ENCODE results near the gene LRP1.

LRP1 gene

DNA sequence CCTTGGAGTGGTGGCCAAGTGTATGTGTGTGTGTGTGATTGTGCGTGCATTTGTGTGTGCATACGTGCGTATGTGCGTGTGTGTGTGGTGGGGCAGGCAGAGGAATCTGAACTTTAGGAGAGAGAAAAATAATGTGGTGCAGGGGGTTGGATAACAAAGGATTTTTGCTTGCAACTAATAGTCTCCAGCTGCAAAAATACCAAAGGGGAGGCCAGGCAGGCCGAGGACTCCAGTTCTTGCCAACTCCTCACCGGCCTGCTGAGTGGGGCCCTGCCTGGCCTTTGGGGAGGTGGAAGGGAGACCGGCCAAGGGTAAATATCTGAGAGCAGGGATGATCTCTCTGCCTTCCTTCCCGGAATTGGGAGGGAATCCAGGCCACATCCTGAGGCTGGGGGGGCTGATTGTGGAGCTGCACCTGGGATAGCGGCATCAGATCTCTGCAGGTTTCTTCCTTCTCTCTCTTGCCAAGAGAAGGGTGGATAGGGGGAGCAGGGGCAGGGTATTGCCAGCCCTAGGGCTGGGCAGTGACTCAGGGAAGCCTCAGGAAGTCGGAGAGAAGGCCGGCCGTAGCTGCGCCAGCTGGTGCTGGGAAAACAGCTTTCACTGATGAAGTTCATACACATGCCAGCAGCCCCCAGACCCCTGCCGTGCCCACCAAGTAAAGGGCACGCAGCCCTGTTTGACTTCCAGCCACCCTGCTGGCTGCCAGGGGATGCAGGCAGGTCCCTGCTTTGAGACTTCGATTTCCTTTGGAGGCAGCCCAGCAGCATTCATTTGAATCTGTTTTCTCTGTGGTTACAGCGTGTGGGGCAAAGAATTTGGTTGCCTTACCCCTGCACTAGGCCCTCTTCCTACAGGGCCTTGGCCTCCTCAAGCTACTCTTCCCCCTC lies 23.7 kb downstream of the LRP1 start:
- Histone ChIP-seq H3K9me3 (ENCODE audit: control insufficient read depth, low read length) (no peaks in the 10 kb centered on the region), H3K36me3 (ENCODE audit: control insufficient read depth, insufficient read depth, low read length) (peaks cover 89% of the 10 kb centered on the region), H3K4me1 (ENCODE audit: control insufficient read depth, insufficient read depth, low read length, poor library complexity, severe bottlenecking) (peaks cover 23% of the 10 kb centered on the region), H3K27ac (ENCODE audit: low read depth, low read length, severe bottlenecking) (no peak overlapping the region), H3K4me3 (ENCODE audit: extremely low read depth, insufficient read depth, low read length, poor library complexity, severe bottlenecking) (no peak overlapping the region)
- 89 to 96% methylated on average over 14 to 16 of the region's 17 CpGs for WGBS, 2 experiments (ENCODE audit: insufficient coverage in 2 of 2)

DNA sequence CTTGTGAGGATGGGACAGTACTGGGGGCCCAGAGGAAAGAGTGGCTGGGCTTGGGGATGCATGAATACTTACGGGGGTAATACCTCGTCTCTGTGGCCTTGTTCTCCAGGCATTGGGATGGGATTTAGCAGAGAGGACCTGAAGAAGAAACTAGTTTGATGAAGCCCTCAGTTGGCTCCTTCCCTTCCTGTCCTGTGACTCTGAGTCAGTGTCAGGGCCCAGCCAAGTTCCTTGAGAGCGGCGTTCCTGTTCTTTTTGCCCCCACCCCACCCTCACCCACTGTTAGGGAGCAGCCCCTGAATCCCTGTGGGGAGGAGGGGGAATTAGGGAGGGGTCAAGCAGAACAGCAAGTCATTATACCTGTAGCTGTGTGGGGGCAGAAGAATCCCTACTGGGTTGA lies 24.4 kb downstream of the LRP1 start:
- 89 to 96% methylated on average over 2 of the region's 4 CpGs for WGBS, 2 experiments (ENCODE audit: insufficient coverage in 2 of 2)
- H3K9me3 ChIP-seq (ENCODE audit: control insufficient read depth, low read length) = no peaks in the 10 kb centered on the region
- no peak overlapping the region for H3K4me3 ChIP-seq (ENCODE audit: extremely low read depth, insufficient read depth, low read length, poor library complexity, severe bottlenecking)
- peaks cover 94% of the 10 kb centered on the region for H3K36me3 ChIP-seq (ENCODE audit: control insufficient read depth, insufficient read depth, low read length)
- H3K4me1 ChIP-seq (ENCODE audit: control insufficient read depth, insufficient read depth, low read length, poor library complexity, severe bottlenecking) = peaks cover 16% of the 10 kb centered on the region
- H3K27ac ChIP-seq (ENCODE audit: low read depth, low read length, severe bottlenecking) = no peak overlapping the region

DNA sequence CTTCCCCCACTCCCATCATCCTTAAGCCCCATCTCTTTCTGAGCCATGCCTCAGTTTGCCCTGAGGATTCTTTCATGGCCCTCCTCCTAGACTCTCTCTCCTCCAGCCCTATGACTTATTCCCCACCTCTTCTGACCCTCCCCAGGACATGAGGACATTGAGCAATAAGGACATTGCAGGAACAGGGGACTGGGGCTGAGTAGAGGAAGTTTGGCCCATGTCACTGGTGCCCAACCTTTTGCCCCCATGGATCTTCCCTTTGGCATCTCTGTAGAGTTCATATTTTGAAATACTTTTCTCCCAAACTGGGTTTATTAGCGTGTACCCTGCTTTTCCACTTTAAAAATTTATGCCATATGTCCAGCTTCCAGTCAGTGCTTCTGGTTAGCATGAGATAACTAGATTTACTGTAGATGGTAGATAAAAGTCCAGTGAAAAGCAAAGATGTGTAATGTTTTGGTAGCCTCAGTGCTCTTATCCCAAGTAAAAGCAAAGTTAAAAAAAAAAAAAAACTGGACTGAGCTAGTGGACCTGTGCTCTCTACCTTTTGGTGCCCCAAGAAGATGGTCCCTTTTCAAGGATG lies 25.2 kb downstream of the LRP1 start:
- Histone ChIP-seq H3K36me3 (ENCODE audit: control insufficient read depth, insufficient read depth, low read length) (peaks cover 94% of the 10 kb centered on the region), H3K27ac (ENCODE audit: low read depth, low read length, severe bottlenecking) (no peak overlapping the region), H3K4me1 (ENCODE audit: control insufficient read depth, insufficient read depth, low read length, poor library complexity, severe bottlenecking) (peaks cover 9% of the 10 kb centered on the region), H3K4me3 (ENCODE audit: extremely low read depth, insufficient read depth, low read length, poor library complexity, severe bottlenecking) (no peak overlapping the region), H3K9me3 (ENCODE audit: control insufficient read depth, low read length) (no peaks in the 10 kb centered on the region)
- WGBS, 2 experiments (ENCODE audit: insufficient coverage in 2 of 2) = no CpG with 5 or more reads among the region's 1 CpG

DNA sequence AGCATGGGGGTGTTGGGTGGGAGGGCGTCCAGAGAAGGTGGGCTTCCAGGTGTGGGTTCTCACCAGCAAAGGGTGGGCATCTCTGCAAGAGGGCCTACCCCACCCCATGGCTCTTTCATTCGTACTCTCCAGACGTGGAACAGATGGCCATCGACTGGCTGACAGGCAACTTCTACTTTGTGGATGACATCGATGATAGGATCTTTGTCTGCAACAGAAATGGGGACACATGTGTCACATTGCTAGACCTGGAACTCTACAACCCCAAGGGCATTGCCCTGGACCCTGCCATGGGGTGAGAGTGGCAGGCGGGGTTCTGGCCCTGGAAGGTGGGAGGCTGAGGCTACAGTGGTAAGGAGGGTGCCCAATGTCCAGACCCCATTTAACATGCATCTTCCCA lies 25.8 kb downstream of the LRP1 start:
- Histone ChIP-seq H3K4me1 (ENCODE audit: control insufficient read depth, insufficient read depth, low read length, poor library complexity, severe bottlenecking) (peaks cover 3% of the 10 kb centered on the region), H3K4me3 (ENCODE audit: extremely low read depth, insufficient read depth, low read length, poor library complexity, severe bottlenecking) (no peak overlapping the region), H3K27ac (ENCODE audit: low read depth, low read length, severe bottlenecking) (no peak overlapping the region), H3K36me3 (ENCODE audit: control insufficient read depth, insufficient read depth, low read length) (peaks cover 94% of the 10 kb centered on the region), H3K9me3 (ENCODE audit: control insufficient read depth, low read length) (no peaks in the 10 kb centered on the region)
- WGBS, 2 experiments (ENCODE audit: insufficient coverage in 2 of 2) = 93 to 100% methylated on average over 4 to 5 of the region's 6 CpGs

DNA sequence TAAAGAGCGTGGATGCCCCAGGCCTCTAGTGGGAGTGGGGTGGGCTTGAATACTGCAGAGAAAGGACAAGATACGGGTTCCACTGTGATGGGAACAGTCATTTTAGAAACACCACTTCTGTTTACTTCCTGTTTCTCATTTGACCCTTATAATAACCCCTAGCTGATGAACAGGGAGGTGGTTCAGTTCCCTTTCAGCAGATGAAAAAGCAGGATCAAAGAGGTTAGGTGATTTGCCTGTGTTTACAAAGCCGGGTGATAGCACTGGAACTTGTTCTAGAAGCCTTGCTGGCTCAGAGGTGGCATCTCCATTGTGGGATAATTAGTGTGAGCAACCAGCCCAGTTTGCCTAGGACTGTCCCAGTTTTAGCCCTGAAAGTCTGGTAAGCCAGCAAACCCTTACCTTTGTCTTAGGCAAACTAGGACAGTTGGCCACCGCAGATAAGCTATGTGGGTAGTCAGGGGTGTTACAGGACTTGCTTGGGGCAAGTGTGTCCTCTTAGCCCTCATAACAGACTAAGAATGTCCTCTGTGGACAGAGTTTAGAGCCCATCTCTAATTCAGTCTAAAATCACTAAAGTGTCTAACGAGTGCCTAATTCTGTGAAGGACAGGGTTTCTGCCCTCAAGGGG lies 26.6 kb downstream of the LRP1 start:
- WGBS, 2 experiments (ENCODE audit: insufficient coverage in 2 of 2) = 100% methylated on average over 2 of the region's 5 CpGs
- H3K36me3 ChIP-seq (ENCODE audit: control insufficient read depth, insufficient read depth, low read length) = peaks cover 94% of the 10 kb centered on the region
- H3K4me1 ChIP-seq (ENCODE audit: control insufficient read depth, insufficient read depth, low read length, poor library complexity, severe bottlenecking) = no peaks in the 10 kb centered on the region

DNA sequence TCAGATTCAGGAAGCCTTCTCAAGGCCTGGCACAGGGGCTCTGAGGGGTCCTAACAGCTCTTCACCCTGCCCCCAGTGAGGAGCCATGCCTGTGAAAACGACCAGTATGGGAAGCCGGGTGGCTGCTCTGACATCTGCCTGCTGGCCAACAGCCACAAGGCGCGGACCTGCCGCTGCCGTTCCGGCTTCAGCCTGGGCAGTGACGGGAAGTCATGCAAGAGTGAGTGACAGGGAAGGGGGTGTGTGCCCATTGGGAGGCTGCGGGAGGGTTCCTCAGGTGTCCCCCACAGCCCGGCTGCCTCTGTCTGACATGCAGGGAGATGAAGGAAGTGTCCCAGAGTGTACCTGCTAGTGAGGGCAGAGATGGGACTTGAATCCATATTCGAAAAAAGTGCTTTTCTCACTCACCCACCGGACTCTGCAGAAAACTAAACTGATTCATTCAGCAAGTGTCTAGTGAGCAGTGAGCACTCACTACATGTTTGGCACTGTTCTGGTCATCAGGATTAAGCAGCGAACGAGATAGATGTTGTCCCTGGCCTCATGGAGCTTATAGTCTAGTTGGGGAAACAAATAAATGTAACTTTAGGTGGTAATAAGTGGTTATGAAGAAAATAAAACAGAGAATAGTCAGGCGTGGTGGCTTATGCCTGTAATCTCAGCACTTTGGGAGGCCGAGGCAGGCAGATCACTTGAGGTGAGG lies 28.6 kb downstream of the LRP1 start:
- 95 to 96% methylated on average over 13 to 16 of the region's 16 CpGs for WGBS, 2 experiments (ENCODE audit: insufficient coverage in 2 of 2)
- Histone ChIP-seq H3K27ac (ENCODE audit: low read depth, low read length, severe bottlenecking) (no peak overlapping the region), H3K9me3 (ENCODE audit: control insufficient read depth, low read length) (no peaks in the 10 kb centered on the region), H3K4me3 (ENCODE audit: extremely low read depth, insufficient read depth, low read length, poor library complexity, severe bottlenecking) (no peak overlapping the region), H3K4me1 (ENCODE audit: control insufficient read depth, insufficient read depth, low read length, poor library complexity, severe bottlenecking) (no peaks in the 10 kb centered on the region), H3K36me3 (ENCODE audit: control insufficient read depth, insufficient read depth, low read length) (peaks cover 95% of the 10 kb centered on the region)

More for the DNA sequence above, 26.6 kb downstream of the LRP1 start:
- H3K4me3 ChIP-seq (ENCODE audit: extremely low read depth, insufficient read depth, low read length, poor library complexity, severe bottlenecking) = no peak overlapping the region
- no peaks in the 10 kb centered on the region for H3K9me3 ChIP-seq (ENCODE audit: control insufficient read depth, low read length)
- no peak overlapping the region for H3K27ac ChIP-seq (ENCODE audit: low read depth, low read length, severe bottlenecking)

DNA sequence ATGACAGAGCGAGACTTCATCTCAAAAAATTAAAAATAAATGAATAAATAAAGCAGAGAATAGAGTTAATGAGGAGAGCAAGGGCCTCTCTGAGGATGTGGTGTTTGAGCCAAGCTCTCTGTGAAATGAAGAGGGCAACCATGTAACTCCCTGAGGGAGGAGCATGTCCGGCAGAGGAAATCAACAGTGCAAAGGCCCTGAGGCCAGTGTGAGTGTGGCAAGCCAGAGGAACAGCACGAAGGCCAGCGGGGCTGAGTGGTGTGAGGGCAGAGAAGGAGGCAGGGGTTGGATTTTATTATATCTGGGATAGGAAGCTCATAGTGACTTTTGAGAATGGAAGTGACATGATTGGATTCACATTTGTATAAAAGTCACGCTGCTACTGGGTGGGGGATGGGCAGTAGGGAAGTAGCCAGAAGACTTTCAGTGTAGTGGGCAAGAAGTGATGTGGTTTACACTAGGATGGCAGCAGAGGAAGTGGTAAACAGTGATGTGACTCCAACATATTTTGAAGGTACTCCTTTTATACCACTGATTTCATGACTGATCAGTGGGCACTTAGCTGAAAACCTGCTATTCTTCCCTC lies 29.4 kb downstream of the LRP1 start:
- 95 to 96% methylated on average over 4 of the region's 5 CpGs for WGBS, 2 experiments (ENCODE audit: insufficient coverage in 2 of 2)

DNA sequence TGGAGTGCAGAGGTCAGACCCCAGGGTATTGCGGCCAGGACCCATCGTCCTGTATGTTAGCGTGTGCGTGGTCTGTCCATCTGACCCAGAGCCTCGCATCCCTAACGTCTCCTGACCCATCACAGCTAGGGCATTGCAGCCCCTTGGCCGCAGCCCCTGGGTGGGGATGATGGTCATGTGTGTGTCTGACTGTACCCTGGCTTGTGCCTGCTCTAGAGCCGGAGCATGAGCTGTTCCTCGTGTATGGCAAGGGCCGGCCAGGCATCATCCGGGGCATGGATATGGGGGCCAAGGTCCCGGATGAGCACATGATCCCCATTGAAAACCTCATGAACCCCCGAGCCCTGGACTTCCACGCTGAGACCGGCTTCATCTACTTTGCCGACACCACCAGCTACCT lies 29.9 kb downstream of the LRP1 start:
- 98 to 99% methylated on average over 14 to 16 of the region's 16 CpGs for WGBS, 2 experiments (ENCODE audit: insufficient coverage in 2 of 2)
- Histone ChIP-seq H3K4me1 (ENCODE audit: control insufficient read depth, insufficient read depth, low read length, poor library complexity, severe bottlenecking) (no peaks in the 10 kb centered on the region), H3K4me3 (ENCODE audit: extremely low read depth, insufficient read depth, low read length, poor library complexity, severe bottlenecking) (no peak overlapping the region), H3K9me3 (ENCODE audit: control insufficient read depth, low read length) (no peaks in the 10 kb centered on the region), H3K36me3 (ENCODE audit: control insufficient read depth, insufficient read depth, low read length) (peaks cover 100% of the 10 kb centered on the region), H3K27ac (ENCODE audit: low read depth, low read length, severe bottlenecking) (no peak overlapping the region)

More for the DNA sequence above, 29.4 kb downstream of the LRP1 start:
- Histone ChIP-seq H3K9me3 (ENCODE audit: control insufficient read depth, low read length) (no peaks in the 10 kb centered on the region), H3K4me3 (ENCODE audit: extremely low read depth, insufficient read depth, low read length, poor library complexity, severe bottlenecking) (no peak overlapping the region), H3K27ac (ENCODE audit: low read depth, low read length, severe bottlenecking) (no peak overlapping the region), H3K36me3 (ENCODE audit: control insufficient read depth, insufficient read depth, low read length) (peaks cover 99% of the 10 kb centered on the region), H3K4me1 (ENCODE audit: control insufficient read depth, insufficient read depth, low read length, poor library complexity, severe bottlenecking) (no peaks in the 10 kb centered on the region)

DNA sequence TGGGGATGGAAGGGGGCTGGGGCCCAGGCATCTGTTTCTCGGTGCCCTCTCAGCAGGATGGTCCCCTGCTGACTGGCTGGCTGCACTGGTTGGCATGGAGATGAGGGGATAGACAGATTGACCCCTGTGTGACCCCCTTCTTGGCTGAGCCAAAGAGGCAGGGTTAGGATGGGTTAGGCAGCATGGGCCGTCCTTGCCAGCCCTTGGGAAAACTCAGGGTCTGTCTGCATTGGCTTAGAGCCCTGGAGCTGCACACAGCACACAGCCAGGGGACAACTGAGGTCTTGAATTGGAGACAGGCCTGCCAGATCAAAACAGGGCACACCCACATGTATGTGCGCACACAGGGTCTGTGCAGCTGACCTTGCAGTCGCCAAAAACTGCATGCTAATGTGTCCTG lies 30.4 kb downstream of the LRP1 start:
- H3K27ac ChIP-seq (ENCODE audit: low read depth, low read length, severe bottlenecking) = no peak overlapping the region
- H3K9me3 ChIP-seq (ENCODE audit: control insufficient read depth, low read length) = no peaks in the 10 kb centered on the region
- peaks cover 100% of the 10 kb centered on the region for H3K36me3 ChIP-seq (ENCODE audit: control insufficient read depth, insufficient read depth, low read length)
- no peaks in the 10 kb centered on the region for H3K4me1 ChIP-seq (ENCODE audit: control insufficient read depth, insufficient read depth, low read length, poor library complexity, severe bottlenecking)
- no peak overlapping the region for H3K4me3 ChIP-seq (ENCODE audit: extremely low read depth, insufficient read depth, low read length, poor library complexity, severe bottlenecking)
- WGBS, 2 experiments (ENCODE audit: insufficient coverage in 2 of 2) = 81 to 97% methylated on average over 4 of the region's 4 CpGs

DNA sequence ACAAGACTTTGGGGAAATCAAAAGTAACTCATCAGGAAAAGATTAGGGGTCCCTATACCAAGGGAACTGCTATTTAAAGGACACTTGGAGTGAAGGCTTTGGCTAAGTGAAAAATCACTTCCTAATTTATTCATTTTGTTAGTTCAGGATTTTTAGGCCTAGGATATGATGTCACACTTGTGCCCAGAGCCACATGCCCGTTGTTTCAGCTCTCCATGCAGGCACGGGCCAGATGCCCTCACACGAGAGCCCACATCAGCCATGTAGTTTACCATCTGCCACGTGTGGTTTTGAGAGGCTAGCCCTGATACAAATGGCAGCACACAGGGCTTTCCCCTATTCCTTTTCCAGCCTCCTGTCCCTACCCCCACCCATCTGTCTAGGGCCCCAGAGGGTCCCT lies 31.0 kb downstream of the LRP1 start:
- no peaks in the 10 kb centered on the region for H3K4me1 ChIP-seq (ENCODE audit: control insufficient read depth, insufficient read depth, low read length, poor library complexity, severe bottlenecking)
- no peaks in the 10 kb centered on the region for H3K9me3 ChIP-seq (ENCODE audit: control insufficient read depth, low read length)
- 87 to 92% methylated on average over 4 of the region's 4 CpGs for WGBS, 2 experiments (ENCODE audit: insufficient coverage in 2 of 2)
- H3K4me3 ChIP-seq (ENCODE audit: extremely low read depth, insufficient read depth, low read length, poor library complexity, severe bottlenecking) = no peak overlapping the region
- peaks cover 100% of the 10 kb centered on the region for H3K36me3 ChIP-seq (ENCODE audit: control insufficient read depth, insufficient read depth, low read length)
- H3K27ac ChIP-seq (ENCODE audit: low read depth, low read length, severe bottlenecking) = no peak overlapping the region

All from mesodermal cell (in vitro differentiated cells).